Vagina (tissue), 2 donors: ENCODE data around the gene LYRM1. TPM values are rescaled to one million over a fixed set of nuclear protein-coding genes. Genes with fewer than 3 reads are reported as not detected.

Experiments
- DNase-seq, 2 donors: peaks; one replicate each; pipeline ENCODE4 v3.0.0-alpha.2; 2017; ENCODE audit errors: extremely low spot score in 2 of 2
- H3K27ac ChIP-seq: fragments of 200-600 bp; sonication (generic); one replicate; pipeline ENCODE4 v1.5.1; 2019
- H3K27me3 ChIP-seq: fragments of 200-600 bp; sonication (generic); one replicate; pipeline ENCODE4 v1.5.1; 2019
- H3K36me3 ChIP-seq, 2 donors: fragments of 200-600 bp; sonication (generic); one replicate each; pipeline ENCODE4 v1.5.1; 2017 to 2019
- H3K4me1 ChIP-seq: fragments of 200-600 bp; sonication (generic); one replicate; pipeline ENCODE4 v1.5.1; 2019
- H3K4me3 ChIP-seq, 2 donors: fragments of 200-600 bp; sonication (generic); 1 replicate in 1 of 2; 2 replicates in 1 of 2; pipeline ENCODE4 v1.5.1; 2016 to 2019
- H3K9me3 ChIP-seq: fragments of 200-600 bp; sonication (generic); one replicate; pipeline ENCODE4 v1.5.1; 2019
- CTCF ChIP-seq, 3 experiments: fragments of 450-650 bp in 2 of 3; fragments of 200-600 bp in 1 of 3; sonication (generic) in 1 of 3; IDR thresholded peaks; one replicate each; pipeline ENCODE4 v1.5.1; 2017 to 2019; ENCODE audit warnings: antibody characterized with exemption in 3 of 3, mild to moderate bottlenecking in 2 of 3, moderate library complexity in 2 of 3
- POLR2A ChIP-seq, 2 donors: fragments of 450-650 bp; IDR thresholded peaks; one replicate each; pipeline ENCODE4 v1.6.1; 2017; ENCODE audit warnings: antibody characterized with exemption in 2 of 2, mild to moderate bottlenecking in 2 of 2, moderate library complexity in 2 of 2
- POLR2AphosphoS5 ChIP-seq, 2 donors: sonication (generic); formaldehyde crosslinking; IDR thresholded peaks; one replicate each; pipeline ENCODE4 v1.9.0; 2017; ENCODE audit warnings: antibody characterized with exemption in 2 of 2, mild to moderate bottlenecking in 2 of 2, low read depth in 1 of 2; ENCODE audit not compliant: insufficient read depth in 1 of 2
- intact Hi-C: fragments of 100-400 bp; cut with DNase I; formaldehyde crosslinking; loops from one replicate; pipeline ENCODE4 v1.15.1; 2023
- total RNA-seq: library from RNA; depleted of rRNA; stranded (reverse); fragments of >200 nt; gene quantifications from one replicate; pipeline ENCODE4 v1.2.3, GENCODE V29; 2016

LYRM1 gene
- total RNA-seq, 1 donor from 2014 or later = 23.6 TPM

DNA sequence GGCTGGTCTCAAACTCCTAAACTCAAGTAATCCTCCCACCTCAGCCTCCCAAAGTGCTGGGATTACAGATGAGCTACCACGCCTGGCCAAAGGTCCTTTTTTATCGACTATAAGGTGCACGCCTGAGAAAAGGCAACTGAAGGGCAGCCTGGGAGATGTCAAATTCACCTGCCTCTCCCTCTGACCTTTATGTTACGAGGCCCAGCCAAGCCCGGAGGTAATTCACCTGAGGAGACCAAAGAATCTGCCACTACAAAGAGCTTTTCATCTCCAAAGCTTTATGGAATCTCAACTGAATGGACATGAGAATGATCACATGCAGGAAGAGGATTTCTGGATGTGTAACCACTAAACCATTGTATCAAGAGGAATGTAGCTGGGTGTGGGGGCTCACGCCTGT, 37.2 kb downstream of the LYRM1 start:
- intact Hi-C loops = no loop called here
- no peaks in the 10 kb centered on the region for H3K27me3 ChIP-seq
- no peak for DNase-seq

GRCh38 chr16:20938426-20938825, 37.9 kb downstream of the LYRM1 start:
- Histone ChIP-seq H3K36me3 (no peaks in the 10 kb centered on the region), H3K4me3 (no peak overlapping the region), H3K4me1 (no peaks in the 10 kb centered on the region), H3K27ac (no peak overlapping the region), H3K27me3 (no peaks in the 10 kb centered on the region), H3K9me3 (no peaks in the 10 kb centered on the region)
- DNase-seq = no peak
- intact Hi-C loops = no loop called here
- TF ChIP-seq POLR2A (IDR thresholded peaks at IDR 0.05) (no peak), CTCF (IDR thresholded peaks at IDR 0.05) (no peak), POLR2AphosphoS5 (IDR thresholded peaks at IDR 0.05; ENCODE audit: insufficient read depth in 1 of 2, low read depth in 1 of 2) (no peak)

More for the DNA sequence above, 37.2 kb downstream of the LYRM1 start:
- no peaks in the 10 kb centered on the region for H3K4me1 ChIP-seq
- H3K9me3 ChIP-seq = no peaks in the 10 kb centered on the region
- no peaks in the 10 kb centered on the region for H3K36me3 ChIP-seq
- no peak for TF ChIP-seq POLR2A (IDR thresholded peaks at IDR 0.05)
- TF ChIP-seq POLR2AphosphoS5 (IDR thresholded peaks at IDR 0.05; ENCODE audit: insufficient read depth in 1 of 2, low read depth in 1 of 2) = no peak
- TF ChIP-seq CTCF (IDR thresholded peaks at IDR 0.05) = no peak
- H3K27ac ChIP-seq = no peak overlapping the region
- H3K4me3 ChIP-seq = no peak overlapping the region

- Histone ChIP-seq H3K9me3 (no peaks in the 10 kb centered on the region), H3K4me1 (no peaks in the 10 kb centered on the region), H3K4me3 (no peak overlapping the region), H3K27ac (no peak overlapping the region), H3K27me3 (no peaks in the 10 kb centered on the region), H3K36me3 (no peaks in the 10 kb centered on the region)
- DNase-seq = no peak
- TF ChIP-seq POLR2AphosphoS5 (IDR thresholded peaks at IDR 0.05; ENCODE audit: insufficient read depth in 1 of 2, low read depth in 1 of 2) (no peak), CTCF (IDR thresholded peaks at IDR 0.05) (no peak), POLR2A (IDR thresholded peaks at IDR 0.05) (no peak)
- intact Hi-C loops = no loop called here
These were observed 39.0 kb downstream of the LYRM1 start for GRCh38 chr16:20939611-20940010.

DNA sequence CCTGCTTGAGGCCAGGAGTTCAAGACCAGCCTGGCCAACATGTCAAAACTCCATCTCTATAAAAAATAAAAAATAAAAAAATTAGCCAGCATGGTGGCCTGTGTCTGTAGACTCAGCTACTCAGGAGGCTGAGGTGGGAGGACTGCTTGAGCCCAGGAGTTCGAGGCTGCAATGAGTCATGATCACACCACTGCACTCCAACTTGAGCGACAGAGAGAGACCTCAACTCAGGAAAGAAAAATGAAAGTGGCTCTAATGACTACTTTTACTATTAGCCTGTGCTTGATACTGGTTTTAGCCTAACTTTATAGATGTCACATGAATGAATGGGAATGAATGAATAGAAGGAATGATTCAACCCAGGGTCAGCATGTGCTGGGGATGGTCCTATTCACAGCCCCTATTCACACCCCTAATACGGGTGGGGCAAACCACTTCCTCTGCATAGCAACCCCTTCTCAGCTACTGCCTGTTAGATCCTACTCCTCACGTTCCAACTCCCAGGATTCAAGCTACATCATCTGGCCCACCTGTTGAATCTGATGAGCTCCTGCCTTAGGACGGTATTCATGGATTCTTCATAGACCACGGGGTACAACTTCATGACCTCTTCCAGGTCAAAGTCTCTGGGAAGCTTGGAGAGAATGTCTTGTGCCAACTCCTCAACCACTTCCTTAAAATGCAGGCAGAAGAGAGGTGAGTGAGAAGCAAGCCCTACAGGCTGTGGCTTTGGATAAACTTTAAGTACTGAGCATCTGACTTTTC, 40.5 kb downstream of the LYRM1 start:
- no peaks in the 10 kb centered on the region for H3K27me3 ChIP-seq

More for the DNA sequence above, 40.5 kb downstream of the LYRM1 start:
- H3K4me1 ChIP-seq = no peaks in the 10 kb centered on the region
- no peak for TF ChIP-seq POLR2AphosphoS5 (IDR thresholded peaks at IDR 0.05; ENCODE audit: insufficient read depth in 1 of 2, low read depth in 1 of 2)
- TF ChIP-seq CTCF (IDR thresholded peaks at IDR 0.05) = no peak
- TF ChIP-seq POLR2A (IDR thresholded peaks at IDR 0.05) = no peak
- H3K4me3 ChIP-seq = no peak overlapping the region
- H3K9me3 ChIP-seq = no peaks in the 10 kb centered on the region
- no peak for DNase-seq
- no peak overlapping the region for H3K27ac ChIP-seq
- intact Hi-C loops = no loop called here
- H3K36me3 ChIP-seq = no peaks in the 10 kb centered on the region
